ENCODE results near the gene RAE1.

The RAE1 gene

GRCh38 chr20:57351042-57351783, at the start of gene RAE1:
RAE1 (plus strand) TSS chr20:57351255; CDS start chr20:57354039, 2,784 bp downstream.
- H3K4me1 ChIP-seq, result no peaks in the 10 kb centered on the region
- in situ Hi-C loops (cut with MboI; ENCODE audit: low sequenced_read_pairs), result no loop called here
- peak within 1 kb of the TSS; percentile 95 for H3K4me3 ChIP-seq
- no peaks in the 10 kb centered on the region for H3K9me3 ChIP-seq
- H3K27me3 ChIP-seq (ENCODE audit: low read depth), result no peaks in the 10 kb centered on the region
- peak; percentile 84 to 92 for DNase-seq (ENCODE audit: low spot score in 2 of 2)
- peaks cover 8% of the 10 kb centered on the region for H3K36me3 ChIP-seq (replicated peaks)

GRCh38 chr20:57306747-57307146, 44.3 kb upstream of the RAE1 start:
- Histone ChIP-seq H3K36me3 (replicated peaks) (no peaks in the 10 kb centered on the region), H3K9me3 (no peaks in the 10 kb centered on the region), H3K27me3 (ENCODE audit: low read depth) (peaks cover 39% of the 10 kb centered on the region), H3K4me1 (no peaks in the 10 kb centered on the region), H3K4me3 (no peak overlapping the region)
- in situ Hi-C loops (cut with MboI; ENCODE audit: low sequenced_read_pairs), result no loop called here
- no peak for DNase-seq (ENCODE audit: low spot score in 2 of 2)

GRCh38 chr20:57308451-57309271, 42.4 kb upstream of the RAE1 start:
- Histone ChIP-seq H3K4me1 (no peaks in the 10 kb centered on the region), H3K9me3 (no peaks in the 10 kb centered on the region), H3K36me3 (replicated peaks) (no peaks in the 10 kb centered on the region), H3K4me3 (no peak overlapping the region), H3K27me3 (ENCODE audit: low read depth) (peaks cover 52% of the 10 kb centered on the region)
- in situ Hi-C loops (cut with MboI; ENCODE audit: low sequenced_read_pairs), result no loop called here
- DNase-seq (ENCODE audit: low spot score in 2 of 2), result no peak

- no peak for DNase-seq (ENCODE audit: low spot score in 2 of 2)
- Histone ChIP-seq H3K36me3 (replicated peaks) (no peaks in the 10 kb centered on the region), H3K27me3 (ENCODE audit: low read depth) (peaks cover 56% of the 10 kb centered on the region), H3K4me1 (no peaks in the 10 kb centered on the region), H3K9me3 (no peaks in the 10 kb centered on the region), H3K4me3 (no peak overlapping the region)
- in situ Hi-C loops (cut with MboI; ENCODE audit: low sequenced_read_pairs), result no loop called here
Observed at GRCh38 chr20:57309544-57310115, 41.4 kb upstream of the RAE1 start.

GRCh38 chr20:57310821-57311514, 40.1 kb upstream of the RAE1 start:
- H3K4me1 ChIP-seq, result no peaks in the 10 kb centered on the region
- in situ Hi-C loops (cut with MboI; ENCODE audit: low sequenced_read_pairs), result no loop called here
- no peak for DNase-seq (ENCODE audit: low spot score in 2 of 2)
- peaks cover 50% of the 10 kb centered on the region for H3K27me3 ChIP-seq (ENCODE audit: low read depth)
- H3K9me3 ChIP-seq, result no peaks in the 10 kb centered on the region
- no peak overlapping the region for H3K4me3 ChIP-seq
- no peaks in the 10 kb centered on the region for H3K36me3 ChIP-seq (replicated peaks)

- Histone ChIP-seq H3K27me3 (ENCODE audit: low read depth) (peaks cover 50% of the 10 kb centered on the region), H3K36me3 (replicated peaks) (no peaks in the 10 kb centered on the region), H3K4me3 (no peak overlapping the region), H3K9me3 (no peaks in the 10 kb centered on the region), H3K4me1 (no peaks in the 10 kb centered on the region)
- no peak for DNase-seq (ENCODE audit: low spot score in 2 of 2)
- in situ Hi-C loops (cut with MboI; ENCODE audit: low sequenced_read_pairs), result no loop called here
Observed at GRCh38 chr20:57312138-57312537, 38.9 kb upstream of the RAE1 start.

GRCh38 chr20:57313230-57313629, 37.8 kb upstream of the RAE1 start:
- Histone ChIP-seq H3K27me3 (ENCODE audit: low read depth) (peaks cover 49% of the 10 kb centered on the region), H3K9me3 (no peaks in the 10 kb centered on the region), H3K4me3 (no peak overlapping the region), H3K36me3 (replicated peaks) (no peaks in the 10 kb centered on the region), H3K4me1 (no peaks in the 10 kb centered on the region)
- DNase-seq (ENCODE audit: low spot score in 2 of 2), result no peak
- in situ Hi-C loops (cut with MboI; ENCODE audit: low sequenced_read_pairs), result no loop called here

- peaks cover 42% of the 10 kb centered on the region for H3K27me3 ChIP-seq (ENCODE audit: low read depth)
- no peak for DNase-seq (ENCODE audit: low spot score in 2 of 2)
- H3K4me1 ChIP-seq, result no peaks in the 10 kb centered on the region
- H3K36me3 ChIP-seq (replicated peaks), result no peaks in the 10 kb centered on the region
- in situ Hi-C loops (cut with MboI; ENCODE audit: low sequenced_read_pairs), result no loop called here
- no peak overlapping the region for H3K4me3 ChIP-seq
- no peaks in the 10 kb centered on the region for H3K9me3 ChIP-seq
Observed at GRCh38 chr20:57313951-57314350, 37.1 kb upstream of the RAE1 start.

- Histone ChIP-seq H3K36me3 (replicated peaks) (no peaks in the 10 kb centered on the region), H3K4me3 (no peak overlapping the region), H3K27me3 (ENCODE audit: low read depth) (peaks cover 31% of the 10 kb centered on the region), H3K9me3 (no peaks in the 10 kb centered on the region), H3K4me1 (no peaks in the 10 kb centered on the region)
- in situ Hi-C loops (cut with MboI; ENCODE audit: low sequenced_read_pairs), result no loop called here
- no peak for DNase-seq (ENCODE audit: low spot score in 2 of 2)
Observed at GRCh38 chr20:57315083-57315975, 35.7 kb upstream of the RAE1 start.

GRCh38 chr20:57315976-57316480, 35.0 kb upstream of the RAE1 start:
- in situ Hi-C loops (cut with MboI; ENCODE audit: low sequenced_read_pairs), result no loop called here

GRCh38 chr20:57316795-57317201, 34.3 kb upstream of the RAE1 start:
- no peaks in the 10 kb centered on the region for H3K9me3 ChIP-seq
- H3K4me3 ChIP-seq, result no peak overlapping the region
- no peaks in the 10 kb centered on the region for H3K36me3 ChIP-seq (replicated peaks)
- peaks cover 20% of the 10 kb centered on the region for H3K27me3 ChIP-seq (ENCODE audit: low read depth)
- in situ Hi-C loops (cut with MboI; ENCODE audit: low sequenced_read_pairs), result no loop called here
- H3K4me1 ChIP-seq, result no peaks in the 10 kb centered on the region
- DNase-seq (ENCODE audit: low spot score in 2 of 2), result no peak

More at GRCh38 chr20:57315976-57316480, 35.0 kb upstream of the RAE1 start:
- H3K4me3 ChIP-seq, result no peak overlapping the region
- H3K9me3 ChIP-seq, result no peaks in the 10 kb centered on the region
- no peaks in the 10 kb centered on the region for H3K36me3 ChIP-seq (replicated peaks)
- no peaks in the 10 kb centered on the region for H3K4me1 ChIP-seq
- peaks cover 24% of the 10 kb centered on the region for H3K27me3 ChIP-seq (ENCODE audit: low read depth)
- no peak for DNase-seq (ENCODE audit: low spot score in 2 of 2)

- Histone ChIP-seq H3K4me3 (no peak overlapping the region), H3K4me1 (no peaks in the 10 kb centered on the region), H3K27me3 (ENCODE audit: low read depth) (peaks cover 17% of the 10 kb centered on the region), H3K9me3 (no peaks in the 10 kb centered on the region), H3K36me3 (replicated peaks) (no peaks in the 10 kb centered on the region)
- in situ Hi-C loops (cut with MboI; ENCODE audit: low sequenced_read_pairs), result no loop called here
- DNase-seq (ENCODE audit: low spot score in 2 of 2), result no peak
Observed at GRCh38 chr20:57317316-57317788, 33.7 kb upstream of the RAE1 start.

Data from HAP-1 (cell line).